Activated effector memory CD4-positive, alpha-beta T cell treated with anti-CD3 and anti-CD28 coated beads, Interleukin-2, amount 50 U/mL, for 16 hours (primary cell): Measurements from ENCODE around the gene NSD2.
A peak's percentile ranks its signal among the peaks of the same experiment; 100 is the strongest.
"Not testable (repeated sequence)": the region's sequence is repeated elsewhere in the genome, so short reads cannot be mapped to it uniquely, and the experiment has no call there.

Experiments used
- DNase-seq: peaks from one replicate; pipeline ENCODE4 v3.0.0-alpha.2; 2020

Gene NSD2

GRCh38 chr4:1988327-1988724, 117.1 kb downstream of the NSD2 start:
- DNase-seq = no peak

- DNase-seq = peak; percentile 58
These were observed 118.5 kb downstream of the NSD2 start for GRCh38 chr4:1989533-1990347.

GRCh38 chr4:1990348-1990645, 119.1 kb downstream of the NSD2 start:
- DNase-seq = peak; percentile 60

GRCh38 chr4:1990676-1991075, 119.5 kb downstream of the NSD2 start:
- no peak for DNase-seq

GRCh38 chr4:1991087-1991486, 119.9 kb downstream of the NSD2 start:
- no peak for DNase-seq

- DNase-seq = peak; percentile 54
These were observed 120.6 kb downstream of the NSD2 start for GRCh38 chr4:1991596-1992434.

GRCh38 chr4:1992468-1993168, 121.4 kb downstream of the NSD2 start:
- DNase-seq = peak; percentile 57

- DNase-seq = peak; percentile 55
These were observed 122.0 kb downstream of the NSD2 start for GRCh38 chr4:1993169-1993516.

GRCh38 chr4:1993718-1994516, 122.7 kb downstream of the NSD2 start:
- DNase-seq = not testable (repeated sequence)

- no peak for DNase-seq
These were observed 123.7 kb downstream of the NSD2 start for GRCh38 chr4:1994938-1995337.

GRCh38 chr4:1996866-1997611, 125.8 kb downstream of the NSD2 start:
- DNase-seq = no peak

GRCh38 chr4:1997712-1998111, 126.5 kb downstream of the NSD2 start:
- DNase-seq = no peak

- DNase-seq = no peak
These were observed 127.1 kb downstream of the NSD2 start for GRCh38 chr4:1998296-1998695.

GRCh38 chr4:1999308-1999707, 128.1 kb downstream of the NSD2 start:
- DNase-seq = not testable (repeated sequence)

GRCh38 chr4:2003361-2003760, 132.2 kb downstream of the NSD2 start:
- DNase-seq = not testable (repeated sequence)

- no peak for DNase-seq
These were observed 135.2 kb downstream of the NSD2 start for GRCh38 chr4:2006367-2006766.

- no peak for DNase-seq
These were observed 135.9 kb downstream of the NSD2 start for GRCh38 chr4:2006956-2007653.

GRCh38 chr4:2007804-2008670, 136.8 kb downstream of the NSD2 start:
- DNase-seq = no peak

GRCh38 chr4:2008671-2008920, 137.4 kb downstream of the NSD2 start:
- DNase-seq = no peak

GRCh38 chr4:2008921-2009650, 137.9 kb downstream of the NSD2 start, which contains the start of gene NELFA:
TSS of gene NELFA (minus strand) at chr4:2008974. CDS start at chr4:2008959, 15 bp downstream.
- DNase-seq = peak; percentile 98
